ENCODE measurements around the gene SLCO4A1.
A peak's percentile ranks its signal among the peaks of the same experiment; 100 is the strongest.

SLCO4A1 gene

GRCh38 chr20:62641321-62642050 is 817 bp upstream of the SLCO4A1 start:
- DNase-seq (ENCODE audit: low spot score), result no peak
- in situ Hi-C loops (cut with MboI; ENCODE audit: low sequenced_read_pairs, unreplicated experiment), result no loop called here
- TF ChIP-seq, protein P1, sequence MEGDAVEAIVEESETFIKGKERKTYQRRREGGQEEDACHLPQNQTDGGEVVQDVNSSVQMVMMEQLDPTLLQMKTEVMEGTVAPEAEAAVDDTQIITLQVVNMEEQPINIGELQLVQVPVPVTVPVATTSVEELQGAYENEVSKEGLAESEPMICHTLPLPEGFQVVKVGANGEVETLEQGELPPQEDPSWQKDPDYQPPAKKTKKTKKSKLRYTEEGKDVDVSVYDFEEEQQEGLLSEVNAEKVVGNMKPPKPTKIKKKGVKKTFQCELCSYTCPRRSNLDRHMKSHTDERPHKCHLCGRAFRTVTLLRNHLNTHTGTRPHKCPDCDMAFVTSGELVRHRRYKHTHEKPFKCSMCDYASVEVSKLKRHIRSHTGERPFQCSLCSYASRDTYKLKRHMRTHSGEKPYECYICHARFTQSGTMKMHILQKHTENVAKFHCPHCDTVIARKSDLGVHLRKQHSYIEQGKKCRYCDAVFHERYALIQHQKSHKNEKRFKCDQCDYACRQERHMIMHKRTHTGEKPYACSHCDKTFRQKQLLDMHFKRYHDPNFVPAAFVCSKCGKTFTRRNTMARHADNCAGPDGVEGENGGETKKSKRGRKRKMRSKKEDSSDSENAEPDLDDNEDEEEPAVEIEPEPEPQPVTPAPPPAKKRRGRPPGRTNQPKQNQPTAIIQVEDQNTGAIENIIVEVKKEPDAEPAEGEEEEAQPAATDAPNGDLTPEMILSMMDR (IDR thresholded peaks at IDR 0.05; ENCODE audit: borderline replicate concordance, control extremely low read depth, extremely low read depth, insufficient read depth, missing control alignments), result no peak

- in situ Hi-C loops (cut with MboI; ENCODE audit: low sequenced_read_pairs, unreplicated experiment), result no loop called here
- peak; percentile 70 for DNase-seq (ENCODE audit: low spot score)
- TF ChIP-seq, protein P1 (IDR thresholded peaks at IDR 0.05; ENCODE audit: borderline replicate concordance, control extremely low read depth, extremely low read depth, insufficient read depth, missing control alignments), result no peak
Measured at GRCh38 chr20:62642666-62643520, 590 bp downstream of the SLCO4A1 start.

GRCh38 chr20:62643521-62644043 is 1.3 kb downstream of the SLCO4A1 start:
- in situ Hi-C loops (cut with MboI; ENCODE audit: low sequenced_read_pairs, unreplicated experiment), result no loop called here
- TF ChIP-seq, protein P1 (IDR thresholded peaks at IDR 0.05; ENCODE audit: borderline replicate concordance, control extremely low read depth, extremely low read depth, insufficient read depth, missing control alignments), result no peak
- DNase-seq (ENCODE audit: low spot score), result no peak

DNA sequence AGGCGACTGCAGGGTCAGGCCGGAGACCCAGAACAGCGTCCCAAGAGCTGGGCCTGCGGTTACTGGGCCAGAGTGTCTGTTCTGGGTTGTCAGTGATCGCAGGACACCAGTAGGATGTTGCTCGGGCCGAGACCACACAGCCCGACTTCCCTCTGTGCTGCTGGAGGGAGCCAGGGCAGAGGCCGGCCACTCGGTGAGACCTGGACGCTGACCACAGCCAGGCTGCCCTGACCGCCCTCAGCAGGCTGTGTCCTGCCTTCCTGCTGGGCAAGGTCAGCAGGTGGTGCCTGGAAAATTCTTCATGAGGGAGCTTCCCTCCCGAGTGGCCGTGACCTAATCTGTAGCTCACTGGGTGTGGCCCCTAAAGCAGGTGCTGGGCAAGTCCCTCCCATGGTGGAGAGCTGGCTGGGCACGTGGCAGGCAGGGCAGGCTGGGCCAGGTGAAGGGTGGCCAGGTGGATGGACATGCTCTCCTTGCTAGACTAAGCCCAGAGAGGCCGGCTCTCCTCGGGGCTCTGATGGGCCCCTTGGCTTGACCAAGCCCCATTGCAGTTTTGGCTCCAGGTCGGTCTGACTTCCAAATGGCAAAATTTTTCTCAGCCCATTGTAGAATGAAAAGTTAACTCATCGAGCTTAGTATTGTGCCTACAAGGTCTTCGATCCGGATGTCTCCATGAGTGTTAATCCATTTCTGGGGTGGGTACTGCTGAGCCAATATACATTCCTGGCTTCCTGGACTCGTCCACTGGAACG is 1.9 kb downstream of the SLCO4A1 start:
- in situ Hi-C loops (cut with MboI; ENCODE audit: low sequenced_read_pairs, unreplicated experiment), result no loop called here
- no peak for DNase-seq (ENCODE audit: low spot score)
- TF ChIP-seq, protein P1 (IDR thresholded peaks at IDR 0.05; ENCODE audit: borderline replicate concordance, control extremely low read depth, extremely low read depth, insufficient read depth, missing control alignments), result no peak

DNA sequence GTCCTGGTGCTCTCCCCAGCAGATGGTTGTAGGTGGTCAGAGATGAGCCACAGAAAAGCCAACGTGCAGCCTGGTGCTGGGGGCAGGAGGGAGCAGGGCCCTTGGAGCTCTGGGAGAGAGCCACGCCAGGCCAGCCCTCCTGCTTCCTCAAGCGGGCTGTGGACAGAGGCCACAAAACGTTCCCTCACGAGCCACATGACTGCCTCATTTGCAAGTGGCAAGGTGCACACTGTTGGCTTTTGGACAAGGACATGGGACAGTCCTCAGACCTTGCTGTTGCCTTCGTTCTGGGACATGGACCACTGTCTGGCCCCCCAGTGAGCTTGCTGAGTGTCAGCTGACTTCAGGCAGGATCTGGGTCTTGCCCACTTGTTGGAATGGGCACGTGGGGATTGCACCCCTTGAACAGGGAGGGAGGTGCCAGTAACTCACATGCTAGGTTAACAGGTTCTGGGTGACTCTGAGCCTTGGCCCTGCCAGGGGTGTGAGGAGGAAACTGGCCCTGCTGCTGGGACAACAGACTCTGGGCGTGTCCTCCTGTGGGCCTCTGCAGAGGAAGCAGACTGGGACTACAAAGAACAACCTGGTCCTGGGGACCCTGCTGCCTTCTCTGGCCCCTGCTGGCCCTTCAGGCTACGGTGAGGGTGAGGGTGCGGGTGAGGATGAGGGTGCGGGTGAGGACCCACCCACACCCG is 2.6 kb downstream of the SLCO4A1 start:
- no peak for DNase-seq (ENCODE audit: low spot score)
- in situ Hi-C loops (cut with MboI; ENCODE audit: low sequenced_read_pairs, unreplicated experiment), result no loop called here
- TF ChIP-seq, protein P1 (IDR thresholded peaks at IDR 0.05; ENCODE audit: borderline replicate concordance, control extremely low read depth, extremely low read depth, insufficient read depth, missing control alignments), result no peak

Data from GM13976 (cell line).